ENCODE data around the gene SNRNP40.
"Not testable (repeated sequence)": the region's sequence is repeated elsewhere in the genome, so short reads cannot be mapped to it uniquely, and the experiment has no call there.

The SNRNP40 gene

DNA sequence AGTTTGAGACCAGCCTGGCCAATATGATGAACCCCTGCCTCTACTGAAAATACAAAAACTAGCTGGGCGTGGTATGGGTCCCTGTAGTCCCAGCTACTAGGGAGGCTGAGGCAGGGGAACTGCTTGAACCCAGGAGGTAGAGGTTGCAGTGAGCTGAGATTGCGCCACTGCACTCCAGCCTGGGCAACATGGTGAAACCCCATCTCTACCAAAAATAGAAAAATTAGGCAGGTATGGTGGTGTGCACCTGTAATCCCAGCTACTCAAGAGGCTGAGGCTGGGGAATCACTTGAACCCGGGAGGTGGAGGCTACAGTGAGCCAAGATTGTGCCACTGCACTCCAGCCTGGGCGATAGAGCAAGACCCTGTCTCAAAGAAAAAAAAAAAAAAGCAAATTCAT is 8.8 kb downstream of the SNRNP40 start:
- in situ Hi-C loops (cut with HindIII; ENCODE audit: low sequenced_read_pairs), result not testable (repeated sequence)

- in situ Hi-C loops (cut with HindIII; ENCODE audit: low sequenced_read_pairs), result not testable (repeated sequence)
These were observed 14.2 kb downstream of the SNRNP40 start for GRCh38 chr1:31282426-31282825.

DNA sequence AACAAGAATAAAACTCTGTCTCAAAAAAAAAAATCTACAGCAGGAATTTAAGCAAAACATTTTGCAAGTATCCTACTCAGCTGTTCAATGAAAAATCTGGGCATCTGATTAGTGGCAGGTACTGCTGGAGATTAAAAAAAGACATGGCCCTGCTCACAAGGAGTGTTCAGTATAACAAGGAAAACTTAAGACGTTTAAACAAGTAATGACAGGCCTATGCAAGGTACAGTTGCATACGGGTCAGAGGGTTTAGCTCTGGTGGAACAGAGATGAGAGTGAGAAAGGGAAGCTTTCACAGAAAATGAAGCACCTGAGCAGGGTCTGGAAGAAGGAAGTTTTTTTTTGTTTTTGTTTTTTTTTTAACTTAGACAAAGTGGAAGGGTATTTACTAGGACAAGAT is 23.0 kb downstream of the SNRNP40 start:
- in situ Hi-C loops (cut with HindIII; ENCODE audit: low sequenced_read_pairs), result no loop called here

GRCh38 chr1:31272369-31272768 is 24.2 kb downstream of the SNRNP40 start:
- in situ Hi-C loops (cut with HindIII; ENCODE audit: low sequenced_read_pairs), result no loop called here

DNA sequence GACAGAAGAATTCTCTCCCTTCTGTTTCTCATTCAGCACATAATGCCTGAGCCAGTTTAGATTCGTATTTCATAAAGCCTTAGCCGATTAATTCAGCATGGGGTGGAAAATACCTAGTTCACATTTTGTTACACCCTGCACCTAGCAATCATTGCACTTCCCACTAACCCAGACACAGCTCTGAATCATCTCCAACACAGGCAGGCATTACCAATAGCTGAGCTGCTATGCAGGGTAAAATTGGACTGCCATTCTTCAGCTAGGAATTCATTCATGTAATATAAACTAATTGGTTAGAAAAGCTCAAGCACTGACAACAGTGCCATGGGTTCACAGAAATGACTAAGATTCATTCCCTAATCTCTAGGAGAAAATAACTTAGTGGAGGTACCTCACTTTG is 30.0 kb downstream of the SNRNP40 start:
- in situ Hi-C loops (cut with HindIII; ENCODE audit: low sequenced_read_pairs), result no loop called here

GRCh38 chr1:31264790-31265386 is 31.7 kb downstream of the SNRNP40 start:
- in situ Hi-C loops (cut with HindIII; ENCODE audit: low sequenced_read_pairs), result loop anchor here (5.0 kb wide), 1 partner anchor 68 kb away; no protein-coding TSS in a partner anchor

DNA sequence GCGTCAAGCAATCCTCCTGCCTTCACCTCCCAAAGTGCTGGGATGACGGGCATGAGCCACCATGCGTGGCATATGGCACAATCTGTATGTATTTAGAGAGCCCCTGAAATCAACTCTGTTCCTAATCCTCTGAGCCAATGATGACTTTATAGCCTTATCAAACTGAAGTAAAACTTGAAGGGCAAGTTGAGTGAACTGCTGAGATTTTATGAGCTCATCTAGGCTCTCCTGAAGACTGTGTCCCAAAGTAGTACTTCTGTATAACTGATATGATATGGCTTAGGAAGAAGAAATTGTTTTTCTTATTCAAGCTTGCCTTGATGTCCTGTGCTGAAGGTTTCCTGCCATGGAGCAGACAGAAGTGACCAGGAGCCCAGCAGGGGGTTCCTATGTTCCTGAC is 33.2 kb downstream of the SNRNP40 start:
- in situ Hi-C loops (cut with HindIII; ENCODE audit: low sequenced_read_pairs), result loop anchor here (5.0 kb wide), 1 partner anchor 66 kb away; no protein-coding TSS in a partner anchor

- in situ Hi-C loops (cut with HindIII; ENCODE audit: low sequenced_read_pairs), result loop anchor here (5.0 kb wide), 1 partner anchor 65 kb away; no protein-coding TSS in a partner anchor
These were observed 34.2 kb downstream of the SNRNP40 start for GRCh38 chr1:31262393-31262792.

GRCh38 chr1:31261916-31262315 is 34.7 kb downstream of the SNRNP40 start:
- in situ Hi-C loops (cut with HindIII; ENCODE audit: low sequenced_read_pairs), result loop anchor here (5.0 kb wide), 1 partner anchor 65 kb away; no protein-coding TSS in a partner anchor

DNA sequence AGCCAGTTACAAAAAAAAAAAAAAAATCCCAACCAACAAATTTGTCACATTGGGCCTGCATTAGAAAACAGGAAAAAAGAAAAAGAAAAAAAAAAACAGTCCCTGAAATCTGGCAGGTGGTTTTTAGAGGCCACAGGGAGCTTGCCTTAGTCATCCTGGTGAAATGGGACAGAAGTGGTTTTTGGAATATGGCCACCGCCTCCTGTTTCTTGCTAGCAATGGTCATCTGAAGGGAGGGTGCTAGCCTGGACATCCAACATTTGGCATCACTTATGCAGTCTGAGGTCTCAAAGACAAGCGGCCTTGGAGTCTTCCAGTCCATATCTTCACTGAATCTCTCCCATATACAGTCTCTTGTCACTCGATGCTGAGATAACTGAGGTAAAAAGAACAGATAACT is 36.8 kb downstream of the SNRNP40 start:
- in situ Hi-C loops (cut with HindIII; ENCODE audit: low sequenced_read_pairs), result loop anchor here (5.0 kb wide), 1 partner anchor 62 kb away; no protein-coding TSS in a partner anchor

DNA sequence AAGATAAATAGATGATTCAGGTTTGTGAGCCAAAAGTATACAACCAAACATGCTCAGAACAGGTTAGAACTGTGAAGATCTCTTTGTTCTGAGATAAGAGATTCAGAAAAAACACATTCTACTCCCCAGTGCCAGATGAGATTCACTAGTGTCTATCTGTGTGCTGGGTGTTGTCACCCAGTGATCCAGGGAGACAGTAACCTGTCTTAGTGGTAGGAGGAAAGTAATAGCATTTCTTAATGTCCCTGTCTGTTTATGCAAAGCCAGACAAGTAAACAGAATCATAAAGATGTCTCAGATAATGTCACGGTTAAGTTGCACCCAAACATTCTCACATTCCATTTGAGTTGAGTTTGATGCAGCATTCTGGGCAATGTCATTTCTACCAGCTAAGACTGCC is 38.0 kb downstream of the SNRNP40 start:
- in situ Hi-C loops (cut with HindIII; ENCODE audit: low sequenced_read_pairs), result no loop called here

DNA sequence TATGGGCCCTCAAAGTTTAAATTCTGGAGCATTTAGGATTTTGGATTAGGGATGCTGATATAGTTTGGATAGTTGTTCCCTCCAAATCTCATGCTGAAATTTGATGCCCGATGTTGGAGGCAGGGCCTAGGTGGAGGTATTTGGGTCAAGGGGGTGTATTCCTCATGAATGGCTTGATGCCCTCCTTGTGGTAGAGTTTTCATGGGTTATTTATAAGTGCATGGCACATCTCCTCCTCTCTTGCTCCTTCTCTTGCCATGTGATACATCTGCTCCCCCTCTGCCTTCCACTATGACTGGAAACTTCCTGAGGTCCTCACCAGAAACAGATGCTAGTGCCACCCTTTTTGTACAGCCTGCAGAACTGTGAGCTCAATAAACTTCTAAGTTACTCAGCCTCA is 39.4 kb downstream of the SNRNP40 start:
- in situ Hi-C loops (cut with HindIII; ENCODE audit: low sequenced_read_pairs), result no loop called here

DNA sequence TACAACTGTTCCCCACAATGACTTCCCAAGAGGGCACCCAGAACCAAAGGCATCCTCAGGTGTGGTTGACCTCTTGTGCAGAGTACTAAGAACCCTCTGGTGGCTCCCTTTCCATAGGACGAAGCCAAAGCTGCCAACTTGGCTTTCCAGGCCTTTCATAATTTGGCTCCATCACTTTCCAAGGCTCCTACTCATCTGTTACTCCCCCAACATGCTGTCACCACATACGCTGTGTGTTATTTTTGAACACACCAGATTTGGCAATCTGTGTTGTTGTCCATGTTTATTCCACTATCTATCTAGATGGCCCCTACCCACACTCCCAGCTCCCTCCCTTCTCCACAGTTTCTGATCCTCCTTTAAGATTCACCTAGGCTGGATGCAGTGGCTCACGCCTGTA is 46.7 kb downstream of the SNRNP40 start:
- in situ Hi-C loops (cut with HindIII; ENCODE audit: low sequenced_read_pairs), result no loop called here

DNA sequence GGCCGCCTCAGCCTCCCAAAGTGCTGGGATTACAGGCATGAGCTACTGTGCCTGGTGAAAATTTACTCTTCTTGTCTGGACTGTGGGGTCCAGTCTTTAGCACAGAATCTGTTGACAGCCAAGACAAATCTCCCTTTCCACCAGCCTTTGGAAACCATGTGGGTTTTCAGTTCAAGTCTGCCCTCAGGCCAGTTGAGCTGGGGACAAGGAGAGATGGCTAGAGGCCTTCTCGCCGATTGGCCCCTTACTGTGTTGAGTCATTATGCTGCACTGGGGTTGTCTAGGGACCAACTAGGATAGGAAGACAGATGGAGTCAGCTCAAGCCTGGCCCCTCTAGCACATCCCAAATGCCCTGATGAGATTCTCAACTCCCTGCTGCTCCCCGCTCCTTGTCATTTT is 48.3 kb downstream of the SNRNP40 start:
- in situ Hi-C loops (cut with HindIII; ENCODE audit: low sequenced_read_pairs), result no loop called here

- in situ Hi-C loops (cut with HindIII; ENCODE audit: low sequenced_read_pairs), result no loop called here
These were observed 52.3 kb downstream of the SNRNP40 start for GRCh38 chr1:31244326-31244725.

DNA sequence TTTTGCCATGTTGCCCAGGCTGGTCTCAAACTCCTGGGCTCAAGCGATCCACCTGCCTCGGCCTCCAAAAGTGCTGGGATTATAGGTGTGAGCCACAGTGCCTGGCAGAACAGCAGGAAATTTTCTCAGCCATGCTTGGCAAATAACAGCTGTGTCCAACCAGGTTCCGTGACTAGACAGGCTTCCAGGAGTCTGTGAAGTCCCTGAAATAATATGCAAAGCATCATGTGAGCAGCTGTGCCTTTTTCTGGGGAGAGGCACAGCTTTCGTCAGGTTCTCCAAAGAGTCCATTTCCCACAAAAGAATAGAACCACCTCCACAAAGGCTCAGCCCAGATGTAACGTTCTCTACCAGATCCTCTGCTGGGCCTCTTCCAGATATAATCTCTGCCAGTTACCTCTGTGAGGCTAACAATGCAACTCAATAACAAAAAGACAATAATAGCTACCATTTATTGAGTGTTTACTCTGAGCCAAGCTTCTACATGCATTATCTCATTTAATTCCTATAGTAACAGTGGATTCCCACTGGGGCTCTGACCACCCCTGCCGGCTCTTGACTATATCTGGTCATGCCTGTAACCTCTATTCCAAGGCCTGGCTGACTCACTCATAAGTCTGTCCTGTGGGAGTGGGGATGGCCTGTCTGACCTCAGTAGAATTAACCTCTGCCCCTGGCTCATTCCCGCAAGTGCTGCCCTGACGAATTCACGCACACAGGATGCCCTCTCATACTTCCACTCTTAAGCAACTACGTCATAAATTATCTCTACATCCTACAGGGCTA is 52.9 kb downstream of the SNRNP40 start:
- in situ Hi-C loops (cut with HindIII; ENCODE audit: low sequenced_read_pairs), result no loop called here

DNA sequence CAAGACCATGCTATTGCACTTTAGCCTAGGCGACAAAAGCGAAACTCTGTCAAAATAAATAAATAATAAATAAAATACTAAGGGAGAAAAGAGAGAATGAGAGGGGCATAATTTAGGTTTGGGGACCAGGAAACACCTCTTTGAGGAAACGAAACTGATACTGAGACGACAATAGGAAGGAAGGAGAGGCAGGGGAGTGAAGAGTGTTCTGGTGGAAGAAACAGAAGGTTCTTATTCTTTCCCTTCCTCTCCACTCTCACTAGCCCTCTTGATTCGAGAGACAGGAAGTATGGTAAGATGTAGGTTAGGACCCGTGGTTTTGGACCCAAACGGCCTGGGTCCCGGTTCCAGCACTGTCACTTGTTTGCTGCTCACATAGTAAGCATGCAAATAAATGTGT is 55.3 kb downstream of the SNRNP40 start:
- in situ Hi-C loops (cut with HindIII; ENCODE audit: low sequenced_read_pairs), result no loop called here

GRCh38 chr1:31239653-31240241 is 56.8 kb downstream of the SNRNP40 start, which contains the start of gene NKAIN1:
Gene NKAIN1 (minus strand): TSS chr1:31239887. CDS start chr1:31239547, 340 bp downstream.
- in situ Hi-C loops (cut with HindIII; ENCODE audit: low sequenced_read_pairs), result no loop called here

DNA sequence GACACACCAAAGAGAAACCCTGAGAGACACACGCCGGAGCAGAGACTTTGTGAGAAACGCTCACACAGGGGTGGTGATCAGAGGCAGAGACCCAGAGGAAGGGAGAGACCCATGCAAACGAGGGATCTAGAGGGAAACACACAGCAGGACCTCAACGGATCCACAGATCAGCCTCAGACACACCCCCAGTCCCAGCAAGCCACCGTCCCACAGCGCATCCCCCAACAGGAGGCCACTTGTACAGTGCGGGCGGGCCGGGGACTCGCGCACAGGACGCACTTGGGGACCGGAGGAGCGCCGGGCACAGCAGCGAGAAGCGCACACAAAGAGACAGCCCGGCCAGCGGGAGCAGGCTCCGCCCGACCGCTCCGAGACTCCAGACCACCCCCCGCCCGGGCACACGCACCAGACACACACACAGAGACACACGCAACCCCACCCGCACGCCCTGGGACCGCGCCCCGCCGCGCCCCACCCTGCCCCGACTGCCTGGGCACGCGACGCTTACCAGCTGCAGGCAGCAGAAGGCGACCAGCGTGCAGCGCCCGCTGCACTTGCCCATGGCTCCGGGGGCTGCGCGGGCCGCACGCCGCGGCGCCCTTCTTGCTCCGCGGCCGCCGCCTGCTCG is 57.5 kb downstream of the SNRNP40 start:
- in situ Hi-C loops (cut with HindIII; ENCODE audit: low sequenced_read_pairs), result no loop called here

GRCh38 chr1:31238612-31238985 is 58.0 kb downstream of the SNRNP40 start:
- in situ Hi-C loops (cut with HindIII; ENCODE audit: low sequenced_read_pairs), result no loop called here

- in situ Hi-C loops (cut with HindIII; ENCODE audit: low sequenced_read_pairs), result no loop called here
These were observed 61.7 kb downstream of the SNRNP40 start for GRCh38 chr1:31234870-31235269.

Data from endothelial cell of hepatic sinusoid (primary cell).